Panc1 (cell line): ENCODE measurements around the gene UFD1. TPM values are rescaled to one million over a fixed set of nuclear protein-coding genes. Genes with fewer than 3 reads are reported as not detected.

Experiments
- ATAC-seq: fragments of 200-7000 bp; cut with Tn5 transposase; 2 replicates; pipeline ENCODE4 v1.9.1; 2020; ENCODE audit warnings: mild to moderate bottlenecking, moderate library complexity
- BruUV-seq: library from RNA; stranded (reverse); fragments of 400-500 nt; replicated peaks from 2 replicates; lab custom pipeline; 2021; lab: Mats Ljungman, UMichigan
- CTCF ChIA-PET: fragments of 300-600 bp; sonication (Branson Sonifier 250); formaldehyde crosslinking; loops from one replicate; lab custom pipeline; 2022; ENCODE audit warnings: antibody characterized with exemption; lab: Charles Lee
- POLR2A ChIA-PET: fragments of 300-600 bp; sonication (Branson Sonifier 250); formaldehyde crosslinking; loops from one replicate; lab custom pipeline; 2022; ENCODE audit warnings: antibody characterized with exemption; lab: Charles Lee
- DNase-seq: peaks from one replicate; pipeline ENCODE4 v3.0.0-alpha.2; 2010; ENCODE audit warnings: low read depth, low spot score
- H3K27ac ChIP-seq: 2 replicates; pipeline ENCODE4 v1.5.1; 2011; ENCODE audit warnings: mild to moderate bottlenecking, low read length, inconsistent platforms
- H3K27me3 ChIP-seq: fragments of 200-500 bp; sonication (Bioruptor generic); 2 replicates; pipeline ENCODE4 v1.6.0; 2014; ENCODE audit warnings: low read length, inconsistent platforms; ENCODE audit not compliant: control insufficient read depth, insufficient read depth
- H3K36me3 ChIP-seq: fragments of 200-500 bp; sonication (Bioruptor generic); 2 replicates; pipeline ENCODE4 v1.5.1; 2014; ENCODE audit warnings: inconsistent platforms, mild to moderate bottlenecking, low read length, moderate library complexity; ENCODE audit not compliant: control insufficient read depth, insufficient read depth
- H3K4me1 ChIP-seq: 2 replicates; pipeline ENCODE4 v1.5.1; 2011; ENCODE audit warnings: inconsistent platforms, mild to moderate bottlenecking, low read length, moderate library complexity; ENCODE audit not compliant: control insufficient read depth, insufficient read depth
- H3K4me3 ChIP-seq, 2 experiments: 2 replicates each; pipeline ENCODE4 v1.5.1; 2011 to 2012; ENCODE audit warnings: low read depth in 2 of 2, low read length in 2 of 2, mild to moderate bottlenecking in 2 of 2, inconsistent platforms in 1 of 2, moderate library complexity in 1 of 2
- H3K9me3 ChIP-seq: fragments of 200-500 bp; sonication (Bioruptor generic); 2 replicates; pipeline ENCODE4 v1.5.1; 2014; ENCODE audit warnings: low read depth, mild to moderate bottlenecking, inconsistent platforms, low read length, moderate library complexity; ENCODE audit not compliant: control insufficient read depth, insufficient read depth
- CTCF ChIP-seq: fragments of 450-650 bp; IDR thresholded peaks from 2 replicates; pipeline ENCODE4 v1.5.1; 2017; ENCODE audit warnings: mild to moderate bottlenecking
- POLR2AphosphoS5 ChIP-seq: IDR thresholded peaks from 2 replicates; pipeline ENCODE4 v1.6.1; 2012; ENCODE audit warnings: mild to moderate bottlenecking, low read depth, low read length, moderate library complexity
- REST ChIP-seq, 2 experiments: IDR thresholded peaks; 2 replicates each; pipeline ENCODE4 v1.6.1; 2011 to 2012; ENCODE audit warnings: low read depth in 2 of 2, control low read depth in 1 of 2, low read length in 1 of 2, mild to moderate bottlenecking in 1 of 2, moderate library complexity in 1 of 2; ENCODE audit not compliant: insufficient read depth in 1 of 2
- SIN3A ChIP-seq: IDR thresholded peaks from 2 replicates; pipeline ENCODE4 v1.6.1; 2012; ENCODE audit warnings: low read depth, mild to moderate bottlenecking, low read length, moderate library complexity, borderline replicate concordance; ENCODE audit not compliant: insufficient read depth
- TCF7L2 ChIP-seq: IDR thresholded peaks from 2 replicates; pipeline ENCODE4 v1.6.1; 2011; ENCODE audit warnings: mild to moderate bottlenecking, low read depth, low read length, inconsistent platforms
- in situ Hi-C: cut with HindIII; loops from 2 replicates; pipeline ENCODE4 v1.10.0; 2016; ENCODE audit warnings: low sequenced_read_pairs, low pct_unique_long_range_greater_than_20kb
- intact Hi-C: fragments of 100-400 bp; cut with micrococcal nuclease; formaldehyde crosslinking; loops from one replicate; pipeline ENCODE4 v1.10.0; 2022; ENCODE audit not compliant: unreplicated experiment
- total RNA-seq: library from RNA; stranded (reverse); gene quantifications from one replicate; pipeline ENCODE4 v1.2.1, GENCODE V29; 2021; ENCODE audit not compliant: unreplicated experiment

The UFD1 gene
- total RNA-seq, 1 experiment from 2014 or later: 82.8 TPM

DNA sequence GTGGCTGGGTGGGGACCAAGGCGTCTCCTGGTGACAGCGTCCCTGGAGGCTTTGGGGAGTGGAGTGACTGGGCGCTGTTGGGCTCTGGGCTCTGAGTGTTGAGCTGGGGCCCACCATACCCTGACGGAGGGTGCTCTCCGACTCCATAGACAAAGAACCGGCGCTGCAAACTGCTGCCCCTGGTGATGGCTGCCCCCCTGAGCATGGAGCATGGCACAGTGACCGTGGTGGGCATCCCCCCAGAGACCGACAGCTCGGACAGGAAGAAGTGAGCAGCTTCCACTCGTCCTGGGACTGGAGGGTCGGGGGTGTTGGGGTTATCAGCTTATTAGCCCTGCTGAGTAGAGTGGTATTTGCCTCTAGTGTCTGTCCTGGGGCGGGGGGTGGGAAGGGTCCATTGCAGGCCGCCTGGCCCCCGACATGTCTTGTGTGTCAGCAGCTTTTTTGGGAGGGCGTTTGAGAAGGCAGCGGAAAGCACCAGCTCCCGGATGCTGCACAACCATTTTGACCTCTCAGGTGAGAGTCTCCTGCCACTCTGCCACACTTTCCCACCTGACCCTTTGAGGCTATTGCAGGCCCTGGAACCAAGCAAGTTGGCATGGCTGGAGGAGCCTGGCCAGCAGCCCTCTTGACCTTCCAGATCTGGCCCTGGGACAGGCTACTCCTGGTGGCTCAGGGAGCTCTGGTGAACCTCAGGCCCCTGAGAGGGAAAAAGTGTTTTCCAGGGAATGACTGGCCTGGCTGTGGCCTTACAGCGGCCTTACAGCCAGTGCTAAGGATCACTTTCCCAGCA, 37.6 kb upstream of the UFD1 start:
- ChIA-PET POLR2A (interaction anchor here (0.5 kb wide), 1 partner anchor 50 kb away, joined by 4 read pairs; no protein-coding TSS in a partner anchor), CTCF (no interaction called here)
- Histone ChIP-seq H3K27me3 (no peaks in the 10 kb centered on the region), H3K9me3 (no peaks in the 10 kb centered on the region), H3K27ac (no peak overlapping the region), H3K4me1 (no peaks in the 10 kb centered on the region), H3K4me3 (no peak overlapping the region), H3K36me3 (no peaks in the 10 kb centered on the region)
- DNase-seq: no peak
- no peak for ATAC-seq
- intact Hi-C loops: no loop called here
- in situ Hi-C loops: no loop called here
- TF ChIP-seq SIN3A (no peak), CTCF (no peak)
- BruUV-seq: no TSS peak

DNA sequence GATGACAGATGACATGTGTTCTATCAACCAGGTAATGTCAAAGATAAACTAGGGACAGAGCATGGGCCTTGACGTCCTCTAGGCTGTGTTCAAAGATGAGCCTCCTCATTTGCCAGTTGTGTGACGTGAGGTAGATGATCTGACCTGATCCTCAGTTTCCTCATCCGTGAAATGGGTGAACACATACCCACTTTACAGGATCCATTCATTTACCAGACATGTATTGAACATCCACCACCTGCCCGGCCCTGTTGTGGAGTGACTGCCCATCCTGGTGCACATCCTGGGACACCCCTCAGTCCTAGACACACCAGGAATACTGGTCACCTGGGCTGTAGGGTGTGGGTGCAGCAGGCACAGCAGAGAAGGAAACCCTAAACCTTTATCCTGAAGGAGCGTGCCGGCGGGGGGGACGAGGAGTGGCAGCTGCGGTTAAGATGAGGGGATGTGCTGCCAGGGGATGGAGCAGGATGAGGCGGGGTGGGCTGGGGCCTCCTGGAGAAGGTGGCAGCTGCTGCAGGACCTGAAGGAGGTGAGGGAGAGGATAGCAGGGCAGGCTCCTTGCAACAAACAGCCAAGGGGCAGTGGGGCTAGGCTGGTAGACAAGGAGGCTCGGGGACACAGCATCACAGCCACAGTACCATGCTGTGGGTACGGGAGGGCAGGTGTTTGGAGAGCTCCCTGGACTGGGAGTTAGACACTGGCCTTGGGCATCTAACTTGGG, 36.8 kb upstream of the UFD1 start:
- intact Hi-C loops (no loop called here), in situ Hi-C loops (no loop called here)
- ChIA-PET CTCF (no interaction called here), POLR2A (no interaction called here)
- no peaks in the 10 kb centered on the region for H3K36me3 ChIP-seq
- TF ChIP-seq CTCF: no peak
- no TSS peak for BruUV-seq
- H3K27me3 ChIP-seq: no peaks in the 10 kb centered on the region
- ATAC-seq (no peak), DNase-seq (no peak)
- no peaks in the 10 kb centered on the region for H3K4me1 ChIP-seq
- no peak overlapping the region for H3K27ac ChIP-seq
- no peak overlapping the region for H3K4me3 ChIP-seq
- no peaks in the 10 kb centered on the region for H3K9me3 ChIP-seq

- ATAC-seq: no peak
- Histone ChIP-seq H3K4me1 (no peaks in the 10 kb centered on the region), H3K9me3 (no peaks in the 10 kb centered on the region), H3K27ac (no peak overlapping the region), H3K4me3 (no peak overlapping the region), H3K27me3 (no peaks in the 10 kb centered on the region), H3K36me3 (no peaks in the 10 kb centered on the region)
- no TSS peak for BruUV-seq
- intact Hi-C loops (no loop called here), in situ Hi-C loops (no loop called here)
- TF ChIP-seq SIN3A (no peak), TCF7L2 (no peak), REST (IDR thresholded peaks at IDR 0.05; ENCODE audit: insufficient read depth in 1 of 2, low read depth in 2 of 2, low read length in 1 of 2) (no peak), POLR2AphosphoS5 (no peak), CTCF (no peak)
- CTCF ChIA-PET: no interaction called here
- POLR2A ChIA-PET: no interaction called here
- no peak for DNase-seq
Observed at GRCh38 chr22:19514831-19515565, 36.0 kb upstream of the UFD1 start.
